Testis (tissue), 3 donors: ENCODE measurements around the gene MYH14. TPM values are rescaled to one million over a fixed set of nuclear protein-coding genes. Genes with fewer than 3 reads are reported as not detected.

Source experiments
- DNase-seq: peaks from one replicate; pipeline ENCODE4 v3.0.0-alpha.2; 2019
- H3K27ac ChIP-seq, 2 donors: fragments of 200-600 bp; sonication (generic); one replicate each; pipeline ENCODE4 v1.5.1; 2019
- H3K27me3 ChIP-seq: fragments of 200-600 bp; sonication (generic); one replicate; pipeline ENCODE4 v1.5.1; 2019
- H3K36me3 ChIP-seq: fragments of 200-600 bp; sonication (generic); one replicate; pipeline ENCODE4 v1.5.1; 2017; ENCODE audit warnings: low read depth; ENCODE audit errors: missing control alignments
- H3K4me1 ChIP-seq: fragments of 200-600 bp; sonication (generic); one replicate; pipeline ENCODE4 v1.5.1; 2019
- H3K4me3 ChIP-seq, 2 donors: fragments of 200-600 bp; sonication (generic); one replicate each; pipeline ENCODE4 v1.5.1; 2017 to 2019
- H3K9me3 ChIP-seq: fragments of 200-600 bp; sonication (generic); one replicate; pipeline ENCODE4 v1.5.1; 2017
- CTCF ChIP-seq, 3 experiments: fragments of 450-650 bp in 2 of 3; fragments of 200-600 bp in 1 of 3; sonication (generic) in 1 of 3; IDR thresholded peaks; one replicate each; pipeline ENCODE4 v1.5.1; 2016 to 2019; ENCODE audit warnings: antibody characterized with exemption in 3 of 3, mild to moderate bottlenecking in 2 of 3, moderate library complexity in 1 of 3
- POLR2A ChIP-seq: fragments of 450-650 bp; IDR thresholded peaks from one replicate; pipeline ENCODE4 v1.6.1; 2017; ENCODE audit warnings: antibody characterized with exemption, mild to moderate bottlenecking, moderate library complexity
- WGBS, 2 donors: methylation state at CpG; one replicate each; pipeline ENCODE4 v1.1.5; 2018; 5-methylcytosine and 5-hydroxymethylcytosine counted together
- intact Hi-C: fragments of 100-400 bp; cut with DNase I; formaldehyde crosslinking; loops from one replicate; pipeline ENCODE4 v1.15.1; 2023; ENCODE audit warnings: low total_unique reads
- polyA plus RNA-seq: library from polyadenylated mRNA; stranded (reverse); fragments of 350-450 nt; fragmentation: Illumina TruSeq; extraction: RNeasy Lipid Tissue Mini Kit (QIAGEN cat#74804); gene quantifications from one replicate; pipeline ENCODE4 v1.2.3, GENCODE V29; 2014; ENCODE audit warnings: low read depth, low replicate concordance; ENCODE audit not compliant: insufficient read depth
- total RNA-seq, 2 donors: library from RNA; depleted of rRNA; stranded (reverse); fragments of >200 nt; gene quantifications; one replicate each; pipeline ENCODE4 v1.2.3, GENCODE V29; 2016

The MYH14 gene
- total and polyA plus RNA-seq, 3 donors from 2014 or later = 6.0 to 7.9 (median 7.8) TPM

GRCh38 chr19:50206191-50206590, 2.8 kb downstream of the MYH14 start:
- no peaks in the 10 kb centered on the region for H3K4me1 ChIP-seq
- H3K9me3 ChIP-seq = no peaks in the 10 kb centered on the region
- TF ChIP-seq POLR2A (no peak), CTCF (IDR thresholded peaks at IDR 0.05) (no peak)
- no peaks in the 10 kb centered on the region for H3K27me3 ChIP-seq
- no peak overlapping the region for H3K27ac ChIP-seq
- intact Hi-C loops = no loop called here
- H3K36me3 ChIP-seq = no peaks in the 10 kb centered on the region
- no peak for DNase-seq
- no peak overlapping the region for H3K4me3 ChIP-seq
- 71 to 72% methylated on average over 4 to 6 of the region's 6 CpGs for WGBS, 2 donors

DNA sequence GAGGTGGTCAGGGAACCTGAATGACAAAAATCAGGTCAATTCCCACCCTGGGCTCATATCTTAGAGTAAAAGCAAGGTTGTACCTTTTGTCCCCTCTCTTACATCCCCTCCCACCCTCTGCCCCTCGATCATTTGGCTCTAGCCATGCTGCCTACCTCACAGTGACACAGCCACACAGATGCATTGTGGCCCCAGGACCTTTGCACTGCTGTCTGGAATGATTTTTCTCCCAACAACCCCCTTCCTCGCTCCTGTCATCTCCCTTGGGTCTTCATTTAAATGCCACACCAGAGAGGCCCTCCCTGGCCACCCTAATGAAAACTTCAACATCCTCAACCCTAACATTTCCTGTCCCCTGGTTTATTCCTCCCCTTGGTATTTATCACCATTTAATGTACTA, 4.3 kb downstream of the MYH14 start:
- intact Hi-C loops = no loop called here
- no peaks in the 10 kb centered on the region for H3K4me1 ChIP-seq
- H3K27ac ChIP-seq = no peak overlapping the region
- H3K36me3 ChIP-seq = no peaks in the 10 kb centered on the region
- H3K27me3 ChIP-seq = no peaks in the 10 kb centered on the region
- DNase-seq = no peak
- no peak overlapping the region for H3K4me3 ChIP-seq
- H3K9me3 ChIP-seq = no peaks in the 10 kb centered on the region
- TF ChIP-seq CTCF (IDR thresholded peaks at IDR 0.05) = no peak
- WGBS, 2 donors = 76 to 83% methylated on average over 2 of the region's 2 CpGs

DNA sequence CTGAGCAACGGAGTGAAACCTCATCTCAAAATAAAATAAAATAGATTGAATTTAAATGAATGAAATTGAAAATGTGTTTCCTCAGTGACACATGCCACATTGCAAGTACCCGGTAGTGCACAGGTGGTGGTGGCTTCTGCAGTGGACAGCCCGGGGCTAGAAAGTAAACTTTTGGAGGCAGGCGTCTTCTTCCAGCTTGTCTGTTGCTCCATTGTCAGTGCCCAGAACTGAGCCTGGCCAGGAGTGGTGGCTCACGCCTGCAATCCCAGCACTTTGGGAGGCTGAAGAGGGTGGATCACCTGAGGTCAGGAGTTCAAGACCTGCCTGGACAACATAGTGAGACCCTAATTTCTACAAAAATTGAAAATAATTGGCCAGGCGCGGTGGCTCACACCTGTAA, 5.7 kb downstream of the MYH14 start:
- Histone ChIP-seq H3K36me3 (no peaks in the 10 kb centered on the region), H3K4me1 (no peaks in the 10 kb centered on the region), H3K27me3 (no peaks in the 10 kb centered on the region), H3K4me3 (no peak overlapping the region), H3K27ac (no peak overlapping the region), H3K9me3 (no peaks in the 10 kb centered on the region)
- intact Hi-C loops = no loop called here
- no peak for TF ChIP-seq POLR2A
- no peak for TF ChIP-seq CTCF (IDR thresholded peaks at IDR 0.05)
- 88 to 91% methylated on average over 7 of the region's 7 CpGs for WGBS, 2 donors
- no peak for DNase-seq

DNA sequence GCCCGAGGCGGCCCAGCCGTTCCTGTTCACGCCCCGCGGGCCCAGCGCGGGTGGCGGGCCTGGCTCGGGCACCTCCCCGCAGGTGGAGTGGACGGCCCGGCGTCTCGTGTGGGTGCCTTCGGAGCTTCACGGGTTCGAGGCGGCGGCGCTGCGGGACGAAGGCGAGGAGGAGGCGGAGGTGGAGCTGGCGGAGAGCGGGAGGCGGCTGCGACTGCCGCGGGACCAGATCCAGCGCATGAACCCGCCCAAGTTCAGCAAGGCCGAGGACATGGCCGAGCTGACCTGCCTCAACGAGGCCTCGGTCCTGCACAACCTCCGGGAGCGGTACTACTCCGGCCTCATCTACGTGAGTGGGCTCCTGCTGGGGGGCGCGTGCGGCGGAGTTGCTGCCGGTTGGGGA, 7.0 kb downstream of the MYH14 start:
- peak overlapping the region in 1 of 2 donors; percentile 36 for H3K4me3 ChIP-seq
- no peak for DNase-seq
- intact Hi-C loops = no loop called here
- no peaks in the 10 kb centered on the region for H3K36me3 ChIP-seq
- WGBS, 2 donors = 62 to 93% methylated on average over 10 to 46 of the region's 46 CpGs
- no peaks in the 10 kb centered on the region for H3K4me1 ChIP-seq
- H3K9me3 ChIP-seq = no peaks in the 10 kb centered on the region
- H3K27me3 ChIP-seq = no peaks in the 10 kb centered on the region
- TF ChIP-seq CTCF (IDR thresholded peaks at IDR 0.05) (no peak), POLR2A (no peak)
- H3K27ac ChIP-seq = no peak overlapping the region

DNA sequence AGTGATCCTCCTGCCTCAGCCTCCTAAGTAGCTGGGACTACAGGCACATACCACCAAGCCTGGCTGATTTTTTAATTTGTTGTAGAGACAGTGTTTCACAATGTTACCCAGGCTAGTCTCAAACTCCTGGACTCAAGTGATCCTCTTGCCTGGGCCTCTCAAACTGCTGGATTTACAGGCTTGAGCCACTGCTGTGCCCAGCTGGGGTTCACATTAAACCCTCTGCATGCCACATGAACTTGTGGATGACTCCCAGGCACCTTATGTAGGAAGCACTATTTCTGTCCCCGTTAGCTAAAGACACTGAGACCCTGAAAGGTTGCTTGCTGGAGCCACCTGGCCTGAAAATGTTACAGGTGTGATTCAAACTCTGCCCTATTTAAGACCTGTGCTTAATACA, 10.5 kb downstream of the MYH14 start:
- no peaks in the 10 kb centered on the region for H3K27me3 ChIP-seq
- intact Hi-C loops = no loop called here
- no peak for TF ChIP-seq POLR2A
- TF ChIP-seq CTCF (IDR thresholded peaks at IDR 0.05) = no peak
- no peaks in the 10 kb centered on the region for H3K36me3 ChIP-seq
- WGBS, 2 donors = 71 to 92% methylated on average over 1 of the region's 1 CpG
- DNase-seq = no peak
- no peaks in the 10 kb centered on the region for H3K9me3 ChIP-seq
- H3K4me3 ChIP-seq = no peak overlapping the region
- no peak overlapping the region for H3K27ac ChIP-seq
- H3K4me1 ChIP-seq = no peaks in the 10 kb centered on the region
